HG02798 (cell line): ENCODE data around the gene INPP5A.
"Not testable (repeated sequence)": the region's sequence is repeated elsewhere in the genome, so short reads cannot be mapped to it uniquely, and the experiment has no call there.

Experiments used
- ATAC-seq: cut with Tn5 transposase; IDR thresholded peaks from one replicate; pipeline ENCODE4 v1.9.1; 2021; ENCODE audit warnings: mild to moderate bottlenecking; ENCODE audit not compliant: unreplicated experiment, poor library complexity

Gene INPP5A

GRCh38 chr10:132815168-132815857, 277.7 kb downstream of the INPP5A start:
- ATAC-seq: no peak

- ATAC-seq: no peak
Observed at GRCh38 chr10:132816718-132817117, 279.1 kb downstream of the INPP5A start.

- ATAC-seq: no peak
Observed at GRCh38 chr10:132817701-132818211, 280.2 kb downstream of the INPP5A start.

- ATAC-seq: no peak
Observed at GRCh38 chr10:132820056-132820455, 282.5 kb downstream of the INPP5A start.

- not testable (repeated sequence) for ATAC-seq
Observed at GRCh38 chr10:132825783-132826523, 288.4 kb downstream of the INPP5A start.

GRCh38 chr10:132826524-132827422, 289.2 kb downstream of the INPP5A start:
- ATAC-seq: no peak

- no peak for ATAC-seq
Observed at GRCh38 chr10:132827423-132827789, 289.8 kb downstream of the INPP5A start.

- ATAC-seq: no peak
Observed at GRCh38 chr10:132827861-132828539, 290.4 kb downstream of the INPP5A start.

GRCh38 chr10:132828681-132829080, 291.1 kb downstream of the INPP5A start:
- no peak for ATAC-seq

GRCh38 chr10:132829403-132829802, 291.8 kb downstream of the INPP5A start:
- no peak for ATAC-seq

GRCh38 chr10:132832186-132832969, 294.8 kb downstream of the INPP5A start:
- no peak for ATAC-seq
